ENCODE results near the gene CAMK1D. TPM values are rescaled to one million over a fixed set of nuclear protein-coding genes. Genes with fewer than 3 reads are reported as not detected.

The CAMK1D gene
- total and polyA plus RNA-seq, 2 of the 8 experiments (the other 6 are each of a cell fraction or from before 2014, with no cell fraction given) = 3.5 to 10.6 TPM

GRCh38 chr10:12597176-12597575 is 247.8 kb downstream of the CAMK1D start:
- Histone ChIP-seq H3K4me1 (replicated peaks in 1 of 4; ENCODE audit: control insufficient read depth in 3 of 4, insufficient read depth in 4 of 4, low read length in 3 of 4) (no peaks in the 10 kb centered on the region), H4K20me1 (replicated peaks in 1 of 2; ENCODE audit: control insufficient read depth in 1 of 2, insufficient read depth in 2 of 2, low read length in 2 of 2) (no peaks in the 10 kb centered on the region), H2BK120ac (replicated peaks; ENCODE audit: low read depth, low read length) (no peak overlapping the region), H2BK12ac (ENCODE audit: low read depth, low read length) (no peak overlapping the region), H4K8ac (ENCODE audit: extremely low read depth, insufficient read depth, low read length) (no peak overlapping the region), H4K91ac (replicated peaks; ENCODE audit: insufficient read length, low read length) (no peak overlapping the region), H3K23me2 (ENCODE audit: low read depth, low read length) (no peaks in the 10 kb centered on the region), H3K27ac (ENCODE audit: low read depth, low read length) (no peak overlapping the region), H3K27me3 (replicated peaks in 1 of 4; ENCODE audit: control insufficient read depth in 3 of 4, extremely low read depth in 1 of 4, insufficient read depth in 3 of 4, low read length in 3 of 4) (no peaks in the 10 kb centered on the region), H3K79me1 (ENCODE audit: low read depth, low read length) (no peaks in the 10 kb centered on the region), H3K4me2 (ENCODE audit: insufficient read depth in 1 of 2, low read depth in 2 of 2, low read length in 2 of 2) (no peak overlapping the region), H2BK15ac (ENCODE audit: low read length) (no peak overlapping the region), H3K4ac (replicated peaks; ENCODE audit: insufficient read length, low read depth, low read length) (no peak overlapping the region), H3K9me3 (ENCODE audit: insufficient read depth in 2 of 2, low read depth in 1 of 2, low read length in 1 of 2) (peaks cover 7 to 8% of the 10 kb centered on the region in 2 experiments; a peak in 1 of 4 replicates), H3K79me2 (ENCODE audit: control insufficient read depth in 1 of 2, insufficient read depth in 2 of 2, low read length in 2 of 2) (no peaks in the 10 kb centered on the region), H3K56ac (replicated peaks; ENCODE audit: insufficient read length, low read depth, low read length) (no peak overlapping the region), H3K23ac (ENCODE audit: insufficient read length) (no peak overlapping the region), H4K5ac (ENCODE audit: insufficient read length, low read depth, low read length) (no peak overlapping the region), H2AFZ (ENCODE audit: low read length) (no peak overlapping the region), H3K36me3 (ENCODE audit: control insufficient read depth in 2 of 4, insufficient read depth in 4 of 4, low read length in 3 of 4) (no peaks in the 10 kb centered on the region), H3K4me3 (ENCODE audit: extremely low read depth in 1 of 4, insufficient read depth in 2 of 4, low read depth in 3 of 4, low read length in 4 of 4) (no peak overlapping the region), H3K18ac (ENCODE audit: extremely low read depth, low read length) (no peak overlapping the region), H2AK5ac (ENCODE audit: low read depth, low read length) (no peak overlapping the region), H2BK5ac (ENCODE audit: low read depth, low read length) (no peak overlapping the region), H3K14ac (ENCODE audit: insufficient read length) (no peak overlapping the region), H3K9ac (replicated peaks in 1 of 4; ENCODE audit: extremely low read depth in 1 of 4, low read depth in 3 of 4, low read length in 3 of 4) (no peak overlapping the region), H2BK20ac (ENCODE audit: low read length) (no peak overlapping the region)
- CTCF ChIA-PET (ENCODE audit: partially characterized antibody) = interaction anchor here (1.4 kb wide), 1 partner anchor 10 kb away, joined by 5 read pairs; no protein-coding TSS in a partner anchor
- no peak for TF ChIP-seq MAX (IDR thresholded peaks at IDR 0.05)
- TF ChIP-seq KDM1A (IDR thresholded peaks at IDR 0.05; ENCODE audit: borderline replicate concordance, low read length) = no peak
- no peak for TF ChIP-seq ATF3 (IDR thresholded peaks at IDR 0.05; ENCODE audit: insufficient read depth, low read depth, low read length)
- no peak for TF ChIP-seq KDM4A (IDR thresholded peaks at IDR 0.05; ENCODE audit: low read depth, low read length, severe bottlenecking)
- no peak for TF ChIP-seq SUZ12 (IDR thresholded peaks at IDR 0.05; ENCODE audit: low read length)
- TF ChIP-seq BRCA1 (IDR thresholded peaks at IDR 0.05; ENCODE audit: low read depth, low read length) = no peak
- TF ChIP-seq YY1 (IDR thresholded peaks at IDR 0.05; ENCODE audit: low read depth, low read length) = no peak
- no peak for TF ChIP-seq TAF7 (optimal IDR thresholded peaks at IDR 0.05; ENCODE audit: borderline replicate concordance, low read depth, low read length)
- no peak for TF ChIP-seq CEBPB (IDR thresholded peaks at IDR 0.05; ENCODE audit: low read depth, low read length)
- TF ChIP-seq POLR2AphosphoS5 (IDR thresholded peaks at IDR 0.05; ENCODE audit: low read depth, low read length) = no peak
- no peak for TF ChIP-seq PHF8 (conservative IDR thresholded peaks at IDR 0.05; ENCODE audit: low read depth, low read length)
- no peak for TF ChIP-seq RXRA (IDR thresholded peaks at IDR 0.05; ENCODE audit: insufficient read depth, low read depth, low read length)
- no peak for TF ChIP-seq NANOG (IDR thresholded peaks at IDR 0.05; ENCODE audit: insufficient read depth, low read depth, low read length, poor library complexity, severe bottlenecking)
- TF ChIP-seq HDAC2 (IDR thresholded peaks at IDR 0.05; ENCODE audit: borderline replicate concordance in 1 of 2, low read depth in 2 of 2, low read length in 2 of 2) = no peak
- FAIRE-seq (no peak), DNase-seq (ENCODE audit: low read depth in 1 of 2, low spot score in 2 of 2) (no peak)
- WGBS, 2 experiments (ENCODE audit: extremely low coverage in 1 of 2, insufficient coverage in 1 of 2, insufficient read length in 1 of 2, insufficient replicate concordance in 2 of 2, low coverage in 1 of 2, low lambda C conversion rate in 2 of 2, missing lambda C conversion rate in 1 of 2) = 89% methylated on average over 6 of the region's 6 CpGs; no CpG with 5 or more reads in 1 of the 2 experiments
- POLR2A ChIA-PET (ENCODE audit: partially characterized antibody) = no interaction called here

Measured in H1 (cell line).